Esophagus squamous epithelium (tissue), 4 donors: ENCODE data around the gene ADARB2.

Source experiments
- POLR2A ChIP-seq, 4 donors: fragments of 450-650 bp; IDR thresholded peaks; one replicate each; pipeline ENCODE4 v1.6.1; 2017; ENCODE audit warnings: antibody characterized with exemption in 4 of 4, mild to moderate bottlenecking in 4 of 4, moderate library complexity in 3 of 4
- TF ChIP-seq, protein P1 (sequence below), 6 experiments: fragments of 450-650 bp in 4 of 6; fragments of 200-600 bp in 2 of 6; sonication (generic) in 2 of 6; IDR thresholded peaks; one replicate each; pipeline ENCODE4 v1.5.1; 2016 to 2019; ENCODE audit warnings: antibody characterized with exemption in 6 of 6, mild to moderate bottlenecking in 4 of 6, moderate library complexity in 4 of 6

DNA sequence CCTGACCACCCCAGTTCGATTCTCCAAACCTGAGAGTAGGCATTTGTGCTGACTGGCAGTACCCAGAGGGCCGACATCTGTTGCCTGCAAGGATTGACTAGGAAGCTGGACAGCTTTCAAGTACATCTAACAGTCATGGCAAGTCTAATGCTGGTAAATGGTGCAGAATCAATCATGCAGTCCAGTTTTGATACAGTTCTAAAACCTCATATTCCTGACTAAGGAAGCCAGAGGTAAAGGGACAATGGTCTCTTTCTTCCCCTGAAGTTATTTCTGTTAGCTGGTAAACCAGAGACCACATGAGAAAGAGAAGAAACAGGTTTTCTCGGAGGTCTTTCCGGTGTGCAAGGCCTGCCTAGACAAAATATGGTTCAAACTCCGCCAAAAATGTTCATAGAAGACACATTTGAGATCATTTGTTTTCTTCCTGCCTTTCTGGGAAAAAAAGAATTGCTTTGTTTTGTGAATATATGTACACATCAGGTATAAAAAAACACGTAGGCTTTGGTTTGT is 584.0 kb downstream of the ADARB2 start:
- TF ChIP-seq, protein P1, sequence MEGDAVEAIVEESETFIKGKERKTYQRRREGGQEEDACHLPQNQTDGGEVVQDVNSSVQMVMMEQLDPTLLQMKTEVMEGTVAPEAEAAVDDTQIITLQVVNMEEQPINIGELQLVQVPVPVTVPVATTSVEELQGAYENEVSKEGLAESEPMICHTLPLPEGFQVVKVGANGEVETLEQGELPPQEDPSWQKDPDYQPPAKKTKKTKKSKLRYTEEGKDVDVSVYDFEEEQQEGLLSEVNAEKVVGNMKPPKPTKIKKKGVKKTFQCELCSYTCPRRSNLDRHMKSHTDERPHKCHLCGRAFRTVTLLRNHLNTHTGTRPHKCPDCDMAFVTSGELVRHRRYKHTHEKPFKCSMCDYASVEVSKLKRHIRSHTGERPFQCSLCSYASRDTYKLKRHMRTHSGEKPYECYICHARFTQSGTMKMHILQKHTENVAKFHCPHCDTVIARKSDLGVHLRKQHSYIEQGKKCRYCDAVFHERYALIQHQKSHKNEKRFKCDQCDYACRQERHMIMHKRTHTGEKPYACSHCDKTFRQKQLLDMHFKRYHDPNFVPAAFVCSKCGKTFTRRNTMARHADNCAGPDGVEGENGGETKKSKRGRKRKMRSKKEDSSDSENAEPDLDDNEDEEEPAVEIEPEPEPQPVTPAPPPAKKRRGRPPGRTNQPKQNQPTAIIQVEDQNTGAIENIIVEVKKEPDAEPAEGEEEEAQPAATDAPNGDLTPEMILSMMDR (IDR thresholded peaks at IDR 0.05) = no peak
- TF ChIP-seq POLR2A (IDR thresholded peaks at IDR 0.05) = no peak
